Neural cell (in vitro differentiated cells): ENCODE measurements around the gene PHLDB1.

ENCODE experiments used
- EP300 ChIP-seq: fragments of 450-650 bp; conservative IDR thresholded peaks from 2 replicates; pipeline ENCODE4 v1.6.1; 2014; ENCODE audit warnings: antibody characterized with exemption, mild to moderate bottlenecking, moderate library complexity; ENCODE audit not compliant: poor library complexity, severe bottlenecking
- POLR2AphosphoS5 ChIP-seq: IDR thresholded peaks from 2 replicates; pipeline ENCODE4 v1.6.1; 2012
- SMC3 ChIP-seq: fragments of 450-650 bp; conservative IDR thresholded peaks from 2 replicates; pipeline ENCODE4 v1.6.1; 2014; ENCODE audit warnings: antibody characterized with exemption, mild to moderate bottlenecking, moderate library complexity; ENCODE audit not compliant: poor library complexity
- TF ChIP-seq, protein P1 (sequence below): fragments of 450-650 bp; IDR thresholded peaks from 2 replicates; pipeline ENCODE4 v1.5.1; 2014; ENCODE audit warnings: antibody characterized with exemption, mild to moderate bottlenecking, moderate library complexity; ENCODE audit not compliant: poor library complexity, severe bottlenecking

DNA sequence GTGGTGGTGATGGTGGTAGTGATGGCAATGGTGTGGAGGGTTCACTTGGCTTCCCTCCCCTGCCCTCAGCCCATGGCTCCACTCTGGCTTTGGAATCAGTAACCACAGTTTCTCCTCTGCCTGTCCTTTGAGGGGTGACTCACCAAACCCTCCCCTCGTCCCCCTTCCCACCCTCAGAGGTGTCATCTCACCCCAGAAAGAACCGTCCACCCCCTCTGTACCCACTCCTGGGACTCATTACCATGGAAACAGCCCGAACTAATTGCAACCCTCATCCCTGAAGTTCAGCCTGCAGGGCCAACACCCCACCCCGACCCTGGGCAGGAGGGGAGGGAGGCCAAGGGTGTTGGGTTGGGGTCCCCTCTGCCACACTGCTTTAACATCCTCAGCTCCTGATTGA lies 26.6 kb downstream of the PHLDB1 start:
- TF ChIP-seq SMC3 (no peak), POLR2AphosphoS5 (no peak), EP300 (no peak)
- TF ChIP-seq, protein P1, sequence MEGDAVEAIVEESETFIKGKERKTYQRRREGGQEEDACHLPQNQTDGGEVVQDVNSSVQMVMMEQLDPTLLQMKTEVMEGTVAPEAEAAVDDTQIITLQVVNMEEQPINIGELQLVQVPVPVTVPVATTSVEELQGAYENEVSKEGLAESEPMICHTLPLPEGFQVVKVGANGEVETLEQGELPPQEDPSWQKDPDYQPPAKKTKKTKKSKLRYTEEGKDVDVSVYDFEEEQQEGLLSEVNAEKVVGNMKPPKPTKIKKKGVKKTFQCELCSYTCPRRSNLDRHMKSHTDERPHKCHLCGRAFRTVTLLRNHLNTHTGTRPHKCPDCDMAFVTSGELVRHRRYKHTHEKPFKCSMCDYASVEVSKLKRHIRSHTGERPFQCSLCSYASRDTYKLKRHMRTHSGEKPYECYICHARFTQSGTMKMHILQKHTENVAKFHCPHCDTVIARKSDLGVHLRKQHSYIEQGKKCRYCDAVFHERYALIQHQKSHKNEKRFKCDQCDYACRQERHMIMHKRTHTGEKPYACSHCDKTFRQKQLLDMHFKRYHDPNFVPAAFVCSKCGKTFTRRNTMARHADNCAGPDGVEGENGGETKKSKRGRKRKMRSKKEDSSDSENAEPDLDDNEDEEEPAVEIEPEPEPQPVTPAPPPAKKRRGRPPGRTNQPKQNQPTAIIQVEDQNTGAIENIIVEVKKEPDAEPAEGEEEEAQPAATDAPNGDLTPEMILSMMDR: no peak
